WTC11 (cell line): ENCODE measurements around the gene OVOL1. TPM values are rescaled to one million over a fixed set of nuclear protein-coding genes. Genes with fewer than 3 reads are reported as not detected.

Experiments
- ATAC-seq: fragments of 200-7000 bp; cut with Tn5 transposase; 2 replicates; pipeline ENCODE4 v1.10.0; 2021; ENCODE audit warnings: mild to moderate bottlenecking, moderate library complexity
- CTCF ChIA-PET: fragments of 300-600 bp; sonication (Branson Sonifier 250); formaldehyde crosslinking; loops from one replicate; lab custom pipeline; 2021; ENCODE audit warnings: antibody characterized with exemption; lab: Charles Lee
- POLR2A ChIA-PET: fragments of 350-600 bp; sonication (Branson Sonifier 250); formaldehyde crosslinking; loops from one replicate; lab custom pipeline; 2021; ENCODE audit warnings: antibody characterized with exemption; lab: Charles Lee
- DNase-seq: peaks from one replicate; pipeline ENCODE4 v3.0.0; 2021; ENCODE audit warnings: low spot score
- H3K27ac Mint-ChIP-seq: 2 replicates; pipeline ENCODE4 v1.8.0; 2021; ENCODE audit warnings: mixed read lengths
- H3K27me3 Mint-ChIP-seq: 2 replicates; pipeline ENCODE4 v1.8.0; 2021; ENCODE audit warnings: low read depth, mild to moderate bottlenecking, moderate library complexity, mixed read lengths
- H3K36me3 Mint-ChIP-seq: 2 replicates; pipeline ENCODE4 v1.8.0; 2021; ENCODE audit warnings: mixed read lengths
- H3K4me1 Mint-ChIP-seq: 2 replicates; pipeline ENCODE4 v1.8.0; 2022; ENCODE audit warnings: mixed read lengths
- H3K4me3 Mint-ChIP-seq: 2 replicates; pipeline ENCODE4 v1.8.0; 2021; ENCODE audit warnings: mild to moderate bottlenecking, moderate library complexity, mixed read lengths
- H3K9me3 Mint-ChIP-seq: 2 replicates; pipeline ENCODE4 v1.8.0; 2021; ENCODE audit warnings: mixed read lengths
- ATF2 ChIP-seq: sonication (generic); formaldehyde crosslinking; IDR thresholded peaks from 2 replicates; pipeline ENCODE4 v1.8.1; 2022; ENCODE audit warnings: low read depth, missing genetic modification reagents, borderline replicate concordance
- ATF3 ChIP-seq: sonication (generic); formaldehyde crosslinking; conservative IDR thresholded peaks from 2 replicates; pipeline ENCODE4 v1.8.1; 2022; ENCODE audit warnings: mild to moderate bottlenecking, missing genetic modification reagents
- CREB1 ChIP-seq: sonication (generic); formaldehyde crosslinking; IDR thresholded peaks from 2 replicates; pipeline ENCODE4 v1.8.0; 2023; ENCODE audit warnings: mild to moderate bottlenecking, missing genetic modification reagents
- E2F1 ChIP-seq: sonication (generic); formaldehyde crosslinking; IDR thresholded peaks from 2 replicates; pipeline ENCODE4 v1.8.0; 2022; ENCODE audit warnings: mild to moderate bottlenecking, missing genetic modification reagents
- E2F4 ChIP-seq: sonication (generic); formaldehyde crosslinking; IDR thresholded peaks from 2 replicates; pipeline ENCODE4 v1.8.1; 2022; ENCODE audit warnings: low read depth, mild to moderate bottlenecking, moderate library complexity, missing genetic modification reagents, borderline replicate concordance
- GABPB1 ChIP-seq: sonication (generic); formaldehyde crosslinking; IDR thresholded peaks from 2 replicates; pipeline ENCODE4 v1.8.1; 2023; ENCODE audit warnings: mild to moderate bottlenecking, missing genetic modification reagents
- HMGXB4 ChIP-seq: sonication (generic); formaldehyde crosslinking; IDR thresholded peaks from 2 replicates; pipeline ENCODE4 v1.8.1; 2023; ENCODE audit warnings: mild to moderate bottlenecking, moderate library complexity, missing genetic modification reagents
- IRF2 ChIP-seq: sonication (generic); formaldehyde crosslinking; IDR thresholded peaks from 2 replicates; pipeline ENCODE4 v1.8.0; 2022; ENCODE audit warnings: low read depth, missing genetic modification reagents, borderline replicate concordance
- NFE2L1 ChIP-seq: sonication (generic); formaldehyde crosslinking; IDR thresholded peaks from 2 replicates; pipeline ENCODE4 v1.8.1; 2023; ENCODE audit warnings: missing genetic modification reagents
- SMAD4 ChIP-seq: sonication (generic); formaldehyde crosslinking; IDR thresholded peaks from 2 replicates; pipeline ENCODE4 v1.8.0; 2022; ENCODE audit warnings: mild to moderate bottlenecking, missing genetic modification reagents
- SP1 ChIP-seq: sonication (generic); formaldehyde crosslinking; conservative IDR thresholded peaks from 2 replicates; pipeline ENCODE4 v1.8.1; 2022; ENCODE audit warnings: missing genetic modification reagents
- STAT6 ChIP-seq: sonication (generic); formaldehyde crosslinking; conservative IDR thresholded peaks from 2 replicates; pipeline ENCODE4 v1.8.1; 2023; ENCODE audit warnings: mild to moderate bottlenecking, low read depth, missing genetic modification reagents, moderate library complexity
- ZNF281 ChIP-seq: sonication (generic); formaldehyde crosslinking; IDR thresholded peaks from 2 replicates; pipeline ENCODE4 v1.8.0; 2023; ENCODE audit warnings: mild to moderate bottlenecking, missing genetic modification reagents
- ZNF512 ChIP-seq: sonication (generic); formaldehyde crosslinking; IDR thresholded peaks from 2 replicates; pipeline ENCODE4 v1.8.1; 2022; ENCODE audit warnings: missing genetic modification reagents, borderline replicate concordance
- total RNA-seq: library from RNA; stranded (reverse); gene quantifications from 3 replicates; pipeline ENCODE4 v1.2.3, GENCODE V29; 2021

The OVOL1 gene
- total RNA-seq, 1 experiment from 2014 or later = 6.8 TPM

GRCh38 chr11:65793144-65793581 lies 6.3 kb downstream of the OVOL1 start:
- CTCF ChIA-PET = interaction anchor here (1.5 to 8.5 kb wide), 2 partner anchors 13 to 48 kb away, joined by 4 to 151 read pairs; partner anchors contain the start of gene AP5B1
- H3K27ac Mint-ChIP-seq = peak overlapping the region; percentile 83; the same call in 1 of the 2 replicates

GRCh38 chr11:65793625-65794400 lies 7.0 kb downstream of the OVOL1 start:
- TF ChIP-seq NFE2L1 (CRISPR knock-in tag) (no peak), STAT6 (CRISPR knock-in tag) (no peak), HMGXB4 (CRISPR knock-in tag) (no peak), E2F4 (CRISPR knock-in tag) (no peak), SP1 (no peak), CREB1 (CRISPR knock-in tag) (no peak), IRF2 (no peak), ATF3 (CRISPR knock-in tag) (no peak), E2F1 (CRISPR knock-in tag) (no peak), ZNF281 (CRISPR knock-in tag) (no peak), SMAD4 (CRISPR knock-in tag) (no peak), ZNF512 (CRISPR knock-in tag) (no peak)
- Mint-ChIP-seq H3K4me1 (peaks cover 35% of the 10 kb centered on the region), H3K36me3 (peaks cover 5% of the 10 kb centered on the region; the same call in 1 of the 2 replicates), H3K9me3 (no peaks in the 10 kb centered on the region), H3K27me3 (0 out of 2 replicates have a peak, but pooled peaks cover under 1% of the 10 kb centered on the region), H3K27ac (no peak overlapping the region), H3K4me3 (no peak overlapping the region)
- ChIA-PET CTCF (interaction anchor here (0.9 to 8.5 kb wide), 3 partner anchors 14 to 82 kb away, joined by 3 to 151 read pairs (median 4); partner anchors contain the start of genes AP5B1 and KAT5), POLR2A (interaction anchor here (1.2 kb wide), 1 partner anchor 12 kb away, joined by 4 read pairs; no protein-coding TSS in a partner anchor)
- no peak for DNase-seq
- ATAC-seq = no peak

More at GRCh38 chr11:65793144-65793581, 6.3 kb downstream of the OVOL1 start:
- peaks cover 5% of the 10 kb centered on the region; the same call in 1 of the 2 replicates for H3K36me3 Mint-ChIP-seq
- H3K27me3 Mint-ChIP-seq = peaks cover 7% of the 10 kb centered on the region
- DNase-seq (no peak), ATAC-seq (no peak)
- H3K9me3 Mint-ChIP-seq = no peaks in the 10 kb centered on the region
- no peak overlapping the region for H3K4me3 Mint-ChIP-seq
- POLR2A ChIA-PET = no interaction called here
- 0 out of 2 replicates have a peak, but pooled peaks have one; percentile 21 for TF ChIP-seq GABPB1
- no peak for TF ChIP-seq ATF2 (CRISPR knock-in tag)
- H3K4me1 Mint-ChIP-seq = peaks cover 36% of the 10 kb centered on the region
